Measurements from ENCODE around the gene CBX8. TPM values are rescaled to one million over a fixed set of nuclear protein-coding genes. Genes with fewer than 3 reads are reported as not detected.

CBX8 gene
- total and polyA plus RNA-seq, 2 of the 13 experiments (the other 11 are each of a cell fraction or from before 2014, with no cell fraction given): 0.34 to 12.6 TPM

- TF ChIP-seq, protein P1, sequence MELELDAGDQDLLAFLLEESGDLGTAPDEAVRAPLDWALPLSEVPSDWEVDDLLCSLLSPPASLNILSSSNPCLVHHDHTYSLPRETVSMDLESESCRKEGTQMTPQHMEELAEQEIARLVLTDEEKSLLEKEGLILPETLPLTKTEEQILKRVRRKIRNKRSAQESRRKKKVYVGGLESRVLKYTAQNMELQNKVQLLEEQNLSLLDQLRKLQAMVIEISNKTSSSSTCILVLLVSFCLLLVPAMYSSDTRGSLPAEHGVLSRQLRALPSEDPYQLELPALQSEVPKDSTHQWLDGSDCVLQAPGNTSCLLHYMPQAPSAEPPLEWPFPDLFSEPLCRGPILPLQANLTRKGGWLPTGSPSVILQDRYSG (CRISPR knock-in tag; IDR thresholded peaks at IDR 0.05): no peak
- no peak for TF ChIP-seq ZNF720 (CRISPR knock-in tag; IDR thresholded peaks at IDR 0.05)
- no peak for TF ChIP-seq ATRX (CRISPR knock-in tag; IDR thresholded peaks at IDR 0.05; ENCODE audit: borderline replicate concordance)
- no peak for TF ChIP-seq SRY (CRISPR knock-in tag; IDR thresholded peaks at IDR 0.05)
- no peak for TF ChIP-seq ZNF260 (CRISPR knock-in tag; IDR thresholded peaks at IDR 0.05; ENCODE audit: borderline replicate concordance, low read depth)
- TF ChIP-seq, protein P2, sequence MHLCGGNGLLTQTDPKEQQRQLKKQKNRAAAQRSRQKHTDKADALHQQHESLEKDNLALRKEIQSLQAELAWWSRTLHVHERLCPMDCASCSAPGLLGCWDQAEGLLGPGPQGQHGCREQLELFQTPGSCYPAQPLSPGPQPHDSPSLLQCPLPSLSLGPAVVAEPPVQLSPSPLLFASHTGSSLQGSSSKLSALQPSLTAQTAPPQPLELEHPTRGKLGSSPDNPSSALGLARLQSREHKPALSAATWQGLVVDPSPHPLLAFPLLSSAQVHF (CRISPR knock-in tag; IDR thresholded peaks at IDR 0.05): 0 out of 2 replicates have a peak, but pooled peaks have one; percentile 71
- no peak for TF ChIP-seq SMAD3 (CRISPR knock-in tag; IDR thresholded peaks at IDR 0.05)
- TF ChIP-seq, protein P3, sequence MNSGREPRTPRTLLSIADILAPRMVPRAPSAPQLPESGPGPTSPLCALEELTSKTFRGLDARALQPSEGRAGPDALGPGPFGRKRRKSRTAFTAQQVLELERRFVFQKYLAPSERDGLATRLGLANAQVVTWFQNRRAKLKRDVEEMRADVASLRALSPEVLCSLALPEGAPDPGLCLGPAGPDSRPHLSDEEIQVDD (CRISPR knock-in tag; IDR thresholded peaks at IDR 0.05; ENCODE audit: borderline replicate concordance): 0 out of 2 replicates have a peak, but pooled peaks have one; percentile 28
- TF ChIP-seq STAT5B (CRISPR knock-in tag; IDR thresholded peaks at IDR 0.05): no peak
- no peak for TF ChIP-seq CBX1 (IDR thresholded peaks at IDR 0.05; ENCODE audit: low read depth)
- no peak for TF ChIP-seq ZNF841 (CRISPR knock-in tag; IDR thresholded peaks at IDR 0.05; ENCODE audit: borderline replicate concordance)
- no peak for TF ChIP-seq ZSCAN31 (CRISPR knock-in tag; IDR thresholded peaks at IDR 0.05; ENCODE audit: low read depth)
- TF ChIP-seq RFX5 (IDR thresholded peaks at IDR 0.05; ENCODE audit: low read depth, low read length): no peak
- TF ChIP-seq ZBTB7A (CRISPR knock-in tag; IDR thresholded peaks at IDR 0.05): 0 out of 2 replicates have a peak, but pooled peaks have one; percentile 43
- TF ChIP-seq SP5 (CRISPR knock-in tag; IDR thresholded peaks at IDR 0.05; ENCODE audit: borderline replicate concordance, low read depth): no peak
- TF ChIP-seq MAZ (IDR thresholded peaks at IDR 0.05; ENCODE audit: borderline replicate concordance, low read depth, low read length): no peak
- TF ChIP-seq MAZ (CRISPR knock-in tag; IDR thresholded peaks at IDR 0.05; ENCODE audit: low read depth): no peak
- TF ChIP-seq RBAK (CRISPR knock-in tag; IDR thresholded peaks at IDR 0.05): no peak
- TF ChIP-seq NONO (IDR thresholded peaks at IDR 0.05): no peak
- peak; percentile 50 for TF ChIP-seq NONO (CRISPR knock-in tag; conservative IDR thresholded peaks at IDR 0.05)
- no peak for TF ChIP-seq NFKB2 (CRISPR knock-in tag; IDR thresholded peaks at IDR 0.05; ENCODE audit: borderline replicate concordance)
- TF ChIP-seq ZNF788 (CRISPR knock-in tag; IDR thresholded peaks at IDR 0.05; ENCODE audit: borderline replicate concordance): no peak
- no peak for TF ChIP-seq ZNF670 (CRISPR knock-in tag; IDR thresholded peaks at IDR 0.05; ENCODE audit: borderline replicate concordance)
- TF ChIP-seq MXI1 (IDR thresholded peaks at IDR 0.05; ENCODE audit: borderline replicate concordance, low read depth, low read length): 0 out of 3 replicates have a peak, but pooled peaks have one; percentile 54
- TF ChIP-seq JUND (CRISPR knock-in tag; IDR thresholded peaks at IDR 0.05): 0 out of 2 replicates have a peak, but pooled peaks have one; percentile 16
- no peak for TF ChIP-seq ZNF790 (CRISPR knock-in tag; IDR thresholded peaks at IDR 0.05; ENCODE audit: borderline replicate concordance)
- TF ChIP-seq MAFK (conservative IDR thresholded peaks at IDR 0.05 in 1 of 2, IDR thresholded peaks at IDR 0.05 in 1 of 2; ENCODE audit: low read length in 2 of 2): no peak
- TF ChIP-seq GABPA (IDR thresholded peaks at IDR 0.05; ENCODE audit: low read depth, low read length): no peak
- no peak for TF ChIP-seq GABPA (CRISPR knock-in tag; IDR thresholded peaks at IDR 0.05; ENCODE audit: low read depth)
Observed at GRCh38 chr17:79826841-79827578, 30.1 kb upstream of the CBX8 start (continued).

All from HepG2 (cell line).